ENCODE measurements around the gene CARD6. TPM values are rescaled to one million over a fixed set of nuclear protein-coding genes. Genes with fewer than 3 reads are reported as not detected.
A peak's percentile ranks its signal among the peaks of the same experiment; 100 is the strongest.
"Not testable (repeated sequence)": the region's sequence is repeated elsewhere in the genome, so short reads cannot be mapped to it uniquely, and the experiment has no call there.

The CARD6 gene
- total and polyA plus RNA-seq, 2 donors (not counting 1 experiment from before 2014, with no cell fraction given), result 0.72 to 2.7 TPM

- H3K4me2 ChIP-seq (replicated peaks; ENCODE audit: low read depth, low read length, poor library complexity, severe bottlenecking); H3K4me1 Mint-ChIP-seq; H3K27ac Mint-ChIP-seq; DNase-seq; H3K4me3 Mint-ChIP-seq; ATAC-seq (ENCODE audit: low read depth); H3K4me1 ChIP-seq (ENCODE audit: control insufficient read depth in 2 of 2, insufficient read depth in 2 of 2, low read length in 2 of 2); H3K9me3 Mint-ChIP-seq (ENCODE audit: insufficient read depth); H3K9me3 ChIP-seq (ENCODE audit: control extremely low read depth in 1 of 3, control insufficient read depth in 2 of 3, insufficient read depth in 1 of 3, low read length in 2 of 3); H3K27ac ChIP-seq (ENCODE audit: low read length in 2 of 2); H3K4me3 ChIP-seq (ENCODE audit: control extremely low read depth in 1 of 5, extremely low read depth in 1 of 5, insufficient read depth in 1 of 5, low read depth in 2 of 5, low read length in 4 of 5); H3K9ac ChIP-seq (ENCODE audit: low read length); H3K36me3 ChIP-seq (replicated peaks in 1 of 2; ENCODE audit: control extremely low read depth in 1 of 2, control insufficient read depth in 1 of 2, extremely low read depth in 1 of 2, insufficient read depth in 2 of 2, low read length in 1 of 2); H4K20me1 ChIP-seq (ENCODE audit: control insufficient read depth, insufficient read depth, low read length, poor library complexity, severe bottlenecking); intact Hi-C loops (cut with micrococcal nuclease); H3K27me3 ChIP-seq (replicated peaks in 1 of 4; ENCODE audit: control extremely low read depth in 1 of 4, control insufficient read depth in 3 of 4, insufficient read depth in 4 of 4, low read length in 3 of 4); H3K79me2 ChIP-seq (ENCODE audit: control insufficient read depth, insufficient read depth, low read length); H2AFZ ChIP-seq (ENCODE audit: insufficient read depth, low read depth, low read length, poor library complexity, severe bottlenecking): not testable (repeated sequence)
- WGBS (ENCODE audit: insufficient coverage), result 93% methylated on average over 10 of the region's 10 CpGs
- H3K27me3 Mint-ChIP-seq, result peaks cover 15% of the 10 kb centered on the region
- ChIA-PET POLR2A (interaction anchor here (0.6 kb wide), 1 partner anchor 46 kb away, joined by 4 read pairs; no protein-coding TSS in a partner anchor), CTCF (interaction anchor here (1.0 kb wide), 1 partner anchor 9 kb away, joined by 3 read pairs; no protein-coding TSS in a partner anchor)
Observed at GRCh38 chr5:40895440-40896425, 54.6 kb downstream of the CARD6 start.

GRCh38 chr5:40904205-40904993 lies 63.2 kb downstream of the CARD6 start:
- intact Hi-C loops (cut with micrococcal nuclease), result no loop called here
- Histone ChIP-seq H4K20me1 (ENCODE audit: control insufficient read depth, insufficient read depth, low read length, poor library complexity, severe bottlenecking) (no peaks in the 10 kb centered on the region), H2AFZ (ENCODE audit: insufficient read depth, low read depth, low read length, poor library complexity, severe bottlenecking) (no peak overlapping the region), H3K36me3 (replicated peaks in 1 of 2; ENCODE audit: control extremely low read depth in 1 of 2, control insufficient read depth in 1 of 2, extremely low read depth in 1 of 2, insufficient read depth in 2 of 2, low read length in 1 of 2) (no peaks in the 10 kb centered on the region), H3K79me2 (ENCODE audit: control insufficient read depth, insufficient read depth, low read length) (no peaks in the 10 kb centered on the region), H3K27me3 (replicated peaks in 1 of 4; ENCODE audit: control extremely low read depth in 1 of 4, control insufficient read depth in 3 of 4, insufficient read depth in 4 of 4, low read length in 3 of 4) (no peaks in the 10 kb centered on the region), H3K4me3 (ENCODE audit: control extremely low read depth in 1 of 5, extremely low read depth in 1 of 5, insufficient read depth in 1 of 5, low read depth in 2 of 5, low read length in 4 of 5) (no peak overlapping the region), H3K9ac (ENCODE audit: low read length) (no peak overlapping the region), H3K27ac (ENCODE audit: low read length in 2 of 2) (no peak overlapping the region), H3K9me3 (ENCODE audit: control extremely low read depth in 1 of 3, control insufficient read depth in 2 of 3, insufficient read depth in 1 of 3, low read length in 2 of 3) (no peaks in the 10 kb centered on the region), H3K4me1 (ENCODE audit: control insufficient read depth in 2 of 2, insufficient read depth in 2 of 2, low read length in 2 of 2) (no peaks in the 10 kb centered on the region), H3K4me2 (replicated peaks; ENCODE audit: low read depth, low read length, poor library complexity, severe bottlenecking) (no peak overlapping the region)
- H3K9me3 Mint-ChIP-seq (ENCODE audit: insufficient read depth), result no peaks in the 10 kb centered on the region
- H3K4me1 Mint-ChIP-seq, result no peaks in the 10 kb centered on the region
- ChIA-PET POLR2A (no interaction called here), CTCF (interaction anchor here (0.5 to 1.3 kb wide), 5 partner anchors 8 to 1302 kb away, joined by 3 to 4 read pairs (median 3); no protein-coding TSS in a partner anchor)
- H3K27me3 Mint-ChIP-seq, result peaks cover 8% of the 10 kb centered on the region
- H3K4me3 Mint-ChIP-seq, result no peak overlapping the region
- ATAC-seq (ENCODE audit: low read depth) (no peak), DNase-seq (peak; percentile 8)
- no peak overlapping the region for H3K27ac Mint-ChIP-seq
- peak; percentile 53 for TF ChIP-seq CTCF (IDR thresholded peaks at IDR 0.05)
- no peak for TF ChIP-seq EZH2 (IDR thresholded peaks at IDR 0.05; ENCODE audit: borderline replicate concordance, insufficient read depth, low read depth, low read length, poor library complexity, severe bottlenecking)
- 80% methylated on average over 5 of the region's 7 CpGs for WGBS (ENCODE audit: insufficient coverage)

Data from B cell (primary cell).